Measurements from ENCODE around the gene SCYGR8.

DNA sequence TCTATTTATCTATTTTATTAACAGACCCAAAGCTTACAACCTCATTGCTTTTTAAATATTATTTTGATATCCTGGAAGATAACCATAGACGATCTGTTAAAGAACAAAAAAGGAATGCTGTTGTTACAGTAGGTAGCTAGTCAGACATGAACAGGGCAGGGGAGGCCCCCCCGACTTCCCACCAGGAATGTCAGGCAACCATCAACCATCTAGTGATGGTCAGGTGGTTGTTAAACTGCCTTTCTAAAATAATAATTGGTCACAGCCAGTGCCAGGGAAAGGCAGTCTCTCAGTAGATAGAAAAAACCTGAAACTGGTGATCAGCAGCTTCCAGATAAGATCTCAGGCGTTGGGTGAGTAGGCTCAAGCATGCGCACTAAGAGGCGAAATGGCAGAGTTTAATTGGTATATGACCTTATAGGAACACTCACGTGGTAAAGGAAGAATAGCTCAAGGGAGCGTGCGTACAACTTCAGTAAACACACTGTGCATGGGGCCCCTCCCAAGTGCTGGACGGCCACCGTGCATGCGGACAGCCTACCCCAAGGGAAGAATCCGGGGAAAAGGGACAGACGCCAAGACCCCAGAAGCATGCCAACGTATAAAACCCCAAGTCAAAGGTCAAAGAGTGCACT lies 35.4 kb downstream of the SCYGR8 start:
- TF ChIP-seq EZH2 (IDR thresholded peaks at IDR 0.05) (no peak), POLR2AphosphoS5 (IDR thresholded peaks at IDR 0.05; ENCODE audit: borderline replicate concordance, low read depth, low read length) (no peak), FOXP2 (optimal IDR thresholded peaks at IDR 0.05; ENCODE audit: control extremely low read depth, extremely low read length, insufficient read depth) (no peak)
